D721Med (cell line): ENCODE results near the gene OR4M1.
"Not testable (repeated sequence)": the region's sequence is repeated elsewhere in the genome, so short reads cannot be mapped to it uniquely, and the experiment has no call there.

Source experiments
- DNase-seq: peaks from one replicate; pipeline ENCODE4 v3.0.0; 2011; ENCODE audit warnings: low spot score; ENCODE audit not compliant: insufficient read length
- FAIRE-seq: peaks from 2 replicates; lab custom pipeline; 2011; peaks lifted over from hg19 to GRCh38; lab: Jason Lieb, UNC
- TF ChIP-seq, protein P1 (sequence below): IDR thresholded peaks from 2 replicates; pipeline ENCODE4 v1.5.1; 2012; ENCODE audit warnings: mild to moderate bottlenecking, control low read depth; ENCODE audit not compliant: insufficient read depth; ENCODE audit errors: missing control alignments

OR4M1 gene

GRCh38 chr14:19823178-19823577, 49.9 kb downstream of the OR4M1 start:
- TF ChIP-seq, protein P1, sequence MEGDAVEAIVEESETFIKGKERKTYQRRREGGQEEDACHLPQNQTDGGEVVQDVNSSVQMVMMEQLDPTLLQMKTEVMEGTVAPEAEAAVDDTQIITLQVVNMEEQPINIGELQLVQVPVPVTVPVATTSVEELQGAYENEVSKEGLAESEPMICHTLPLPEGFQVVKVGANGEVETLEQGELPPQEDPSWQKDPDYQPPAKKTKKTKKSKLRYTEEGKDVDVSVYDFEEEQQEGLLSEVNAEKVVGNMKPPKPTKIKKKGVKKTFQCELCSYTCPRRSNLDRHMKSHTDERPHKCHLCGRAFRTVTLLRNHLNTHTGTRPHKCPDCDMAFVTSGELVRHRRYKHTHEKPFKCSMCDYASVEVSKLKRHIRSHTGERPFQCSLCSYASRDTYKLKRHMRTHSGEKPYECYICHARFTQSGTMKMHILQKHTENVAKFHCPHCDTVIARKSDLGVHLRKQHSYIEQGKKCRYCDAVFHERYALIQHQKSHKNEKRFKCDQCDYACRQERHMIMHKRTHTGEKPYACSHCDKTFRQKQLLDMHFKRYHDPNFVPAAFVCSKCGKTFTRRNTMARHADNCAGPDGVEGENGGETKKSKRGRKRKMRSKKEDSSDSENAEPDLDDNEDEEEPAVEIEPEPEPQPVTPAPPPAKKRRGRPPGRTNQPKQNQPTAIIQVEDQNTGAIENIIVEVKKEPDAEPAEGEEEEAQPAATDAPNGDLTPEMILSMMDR = no peak
- no peak for FAIRE-seq
- no peak for DNase-seq

GRCh38 chr14:19823765-19824164, 50.5 kb downstream of the OR4M1 start:
- TF ChIP-seq, protein P1 = no peak
- DNase-seq = no peak
- no peak for FAIRE-seq

DNA sequence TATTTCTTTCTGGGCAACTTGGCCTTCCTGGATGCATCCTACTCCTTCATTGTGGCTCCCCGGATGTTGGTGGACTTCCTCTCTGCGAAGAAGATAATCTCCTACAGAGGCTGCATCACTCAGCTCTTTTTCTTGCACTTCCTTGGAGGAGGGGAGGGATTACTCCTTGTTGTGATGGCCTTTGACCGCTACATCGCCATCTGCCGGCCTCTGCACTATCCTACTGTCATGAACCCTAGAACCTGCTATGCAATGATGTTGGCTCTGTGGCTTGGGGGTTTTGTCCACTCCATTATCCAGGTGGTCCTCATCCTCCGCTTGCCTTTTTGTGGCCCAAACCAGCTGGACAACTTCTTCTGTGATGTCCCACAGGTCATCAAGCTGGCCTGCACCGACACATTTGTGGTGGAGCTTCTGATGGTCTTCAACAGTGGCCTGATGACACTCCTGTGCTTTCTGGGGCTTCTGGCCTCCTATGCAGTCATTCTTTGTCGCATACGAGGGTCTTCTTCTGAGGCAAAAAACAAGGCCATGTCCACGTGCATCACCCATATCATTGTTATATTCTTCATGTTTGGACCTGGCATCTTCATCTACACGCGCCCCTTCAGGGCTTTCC, 54.4 kb downstream of the OR4M1 start:
- DNase-seq, FAIRE-seq: not testable (repeated sequence)

DNA sequence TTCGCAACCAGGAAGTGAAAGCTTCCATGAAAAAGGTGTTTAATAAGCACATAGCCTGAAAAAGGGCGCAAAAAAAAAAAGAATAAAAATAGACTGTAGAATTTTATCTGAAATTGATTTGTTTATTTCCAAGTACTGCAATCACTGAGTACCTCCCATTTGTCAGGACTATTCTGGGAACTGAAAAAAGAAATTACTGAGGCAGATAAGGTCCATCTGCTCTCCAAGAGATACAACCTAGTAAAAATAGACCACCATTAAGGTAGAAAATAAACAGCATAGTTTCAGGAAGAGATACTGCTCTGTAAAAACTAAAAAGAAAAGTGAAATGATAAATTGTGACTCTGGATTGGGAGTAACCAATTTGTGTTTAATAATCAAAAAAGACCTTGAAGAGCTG, 55.0 kb downstream of the OR4M1 start:
- TF ChIP-seq, protein P1 = no peak
- no peak for DNase-seq
- FAIRE-seq = no peak
